ENCODE measurements around the gene ABLIM2. TPM values are rescaled to one million over a fixed set of nuclear protein-coding genes. Genes with fewer than 3 reads are reported as not detected.

Gene ABLIM2
- total and polyA plus RNA-seq, 2 of the 8 experiments (the other 6 are each of a cell fraction or from before 2014, with no cell fraction given), result 2.8 to 3.0 TPM

DNA sequence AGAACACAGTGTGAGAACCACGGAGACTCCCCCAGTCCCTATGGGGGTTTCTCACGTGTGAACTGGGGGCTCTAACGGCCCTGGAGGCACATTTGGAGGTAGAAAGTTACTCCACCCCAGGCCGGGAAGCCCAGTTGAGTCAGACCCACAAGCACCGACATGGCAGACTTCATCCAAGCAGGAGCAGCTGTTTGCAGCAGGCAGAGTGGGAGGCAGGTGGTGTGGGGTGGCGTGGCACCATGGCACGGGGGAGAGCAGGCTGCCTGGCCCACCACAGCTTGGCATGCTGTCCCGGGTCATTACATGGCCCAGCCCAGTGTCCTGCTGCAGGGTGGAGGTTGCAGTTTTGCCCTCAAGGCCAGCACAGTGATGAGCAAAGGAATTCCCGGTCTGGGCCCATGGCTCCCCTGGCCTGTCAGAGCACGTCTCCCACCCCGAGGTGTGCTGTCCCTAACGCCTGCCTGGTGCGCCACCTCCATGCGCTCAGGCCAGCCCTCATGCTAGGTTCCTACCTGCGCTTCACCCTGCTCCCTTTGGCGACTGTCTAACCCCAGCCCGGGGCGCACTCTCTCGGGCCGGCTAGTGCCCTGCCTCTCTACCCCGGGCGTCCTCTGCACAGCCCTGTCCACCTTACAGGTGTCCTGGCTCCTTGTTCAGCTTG, 128.4 kb downstream of the ABLIM2 start:
- H2BK12ac ChIP-seq (ENCODE audit: low read depth, low read length), result peak overlapping the region; percentile 60; the same call in 1 of the 2 replicates
- H3K4me3 ChIP-seq (ENCODE audit: extremely low read depth in 1 of 4, insufficient read depth in 2 of 4, low read depth in 3 of 4, low read length in 4 of 4), result no peak overlapping the region
- no peak overlapping the region; the same call in none of the 2 replicates for H4K8ac ChIP-seq (ENCODE audit: extremely low read depth, insufficient read depth, low read length)
- no peak overlapping the region for H2BK120ac ChIP-seq (replicated peaks; ENCODE audit: low read depth, low read length)
- H3K18ac ChIP-seq (ENCODE audit: extremely low read depth, low read length), result no peak overlapping the region; the same call in 1 of the 2 replicates
- H4K20me1 ChIP-seq (replicated peaks in 1 of 2; ENCODE audit: control insufficient read depth in 1 of 2, insufficient read depth in 2 of 2, low read length in 2 of 2), result no peaks in the 10 kb centered on the region
- no peak overlapping the region for H3K56ac ChIP-seq (replicated peaks; ENCODE audit: insufficient read length, low read depth, low read length)
- peaks cover 2% of the 10 kb centered on the region; the same call in 1 of the 2 replicates for H3K79me1 ChIP-seq (ENCODE audit: low read depth, low read length)
- TF ChIP-seq CHD1 (IDR thresholded peaks at IDR 0.05; ENCODE audit: low read depth, low read length) (no peak), JUN (IDR thresholded peaks at IDR 0.05; ENCODE audit: low read depth, low read length) (no peak), SUZ12 (IDR thresholded peaks at IDR 0.05; ENCODE audit: low read length) (no peak), SAP30 (IDR thresholded peaks at IDR 0.05; ENCODE audit: insufficient read depth, insufficient replicate concordance, low read length) (no peak), RFX5 (IDR thresholded peaks at IDR 0.05; ENCODE audit: borderline replicate concordance, low read depth, low read length) (no peak), SIN3A (conservative IDR thresholded peaks at IDR 0.05 in 1 of 2, IDR thresholded peaks at IDR 0.05 in 1 of 2; ENCODE audit: low read depth in 1 of 2, low read length in 2 of 2) (no peak)
- no peak overlapping the region for H2AFZ ChIP-seq (ENCODE audit: low read length)
- H3K14ac ChIP-seq (ENCODE audit: insufficient read length), result no peak overlapping the region
- no peak overlapping the region for H3K9ac ChIP-seq (replicated peaks in 1 of 4; ENCODE audit: extremely low read depth in 1 of 4, low read depth in 3 of 4, low read length in 3 of 4)
- H3K79me2 ChIP-seq (ENCODE audit: control insufficient read depth in 1 of 2, insufficient read depth in 2 of 2, low read length in 2 of 2), result no peaks in the 10 kb centered on the region
- H3K4me1 ChIP-seq (replicated peaks in 1 of 4; ENCODE audit: control insufficient read depth in 3 of 4, insufficient read depth in 4 of 4, low read length in 3 of 4), result peaks cover 0 to 3% (median 1%) of the 10 kb centered on the region in 4 experiments; a peak in 3 of 7 replicates
- no peaks in the 10 kb centered on the region for H3K9me3 ChIP-seq (ENCODE audit: insufficient read depth in 2 of 2, low read depth in 1 of 2, low read length in 1 of 2)
- no peak overlapping the region for H2BK20ac ChIP-seq (ENCODE audit: low read length)
- no peak overlapping the region for H3K4ac ChIP-seq (replicated peaks; ENCODE audit: insufficient read length, low read depth, low read length)
- ChIA-PET CTCF (ENCODE audit: partially characterized antibody) (interaction anchor here (1.7 to 1.8 kb wide), 2 partner anchors 14 to 42 kb away, joined by 8 read pairs; no protein-coding TSS in a partner anchor), POLR2A (ENCODE audit: partially characterized antibody) (interaction anchor here (2.5 kb wide), 1 partner anchor 8 kb away, joined by 8 read pairs; no protein-coding TSS in a partner anchor)
- no peak overlapping the region for H3K27ac ChIP-seq (ENCODE audit: low read depth, low read length)
- no peak overlapping the region for H3K23ac ChIP-seq (ENCODE audit: insufficient read length)
- peaks cover 10% of the 10 kb centered on the region; the same call in 1 of the 2 replicates for H3K23me2 ChIP-seq (ENCODE audit: low read depth, low read length)
- H3K36me3 ChIP-seq (ENCODE audit: control insufficient read depth in 2 of 4, insufficient read depth in 4 of 4, low read length in 3 of 4), result no peaks in the 10 kb centered on the region
- 90% methylated on average over 21 of the region's 22 CpGs; no CpG with 5 or more reads in 1 of the 2 experiments for WGBS, 2 experiments (ENCODE audit: extremely low coverage in 1 of 2, insufficient coverage in 1 of 2, insufficient read length in 1 of 2, insufficient replicate concordance in 2 of 2, low coverage in 1 of 2, low lambda C conversion rate in 2 of 2, missing lambda C conversion rate in 1 of 2)
- no peak overlapping the region for H3K4me2 ChIP-seq (ENCODE audit: insufficient read depth in 1 of 2, low read depth in 2 of 2, low read length in 2 of 2)
- peak overlapping the region; percentile 56 for H4K91ac ChIP-seq (replicated peaks; ENCODE audit: insufficient read length, low read length)
- FAIRE-seq (no peak), DNase-seq (ENCODE audit: low read depth in 1 of 2, low spot score in 2 of 2) (no peak)
- H2AK5ac ChIP-seq (ENCODE audit: low read depth, low read length), result no peak overlapping the region
- no peaks in the 10 kb centered on the region for H3K27me3 ChIP-seq (replicated peaks in 1 of 4; ENCODE audit: control insufficient read depth in 3 of 4, extremely low read depth in 1 of 4, insufficient read depth in 3 of 4, low read length in 3 of 4)
- no peak overlapping the region for H4K5ac ChIP-seq (ENCODE audit: insufficient read length, low read depth, low read length)
- no peak overlapping the region for H2BK15ac ChIP-seq (ENCODE audit: low read length)
- peak overlapping the region; percentile 32; the same call in 1 of the 2 replicates for H2BK5ac ChIP-seq (ENCODE audit: low read depth, low read length)

Measured in H1 (cell line).